ENCODE results near the gene SMARCC2.
A peak's percentile ranks its signal among the peaks of the same experiment; 100 is the strongest.

The SMARCC2 gene

DNA sequence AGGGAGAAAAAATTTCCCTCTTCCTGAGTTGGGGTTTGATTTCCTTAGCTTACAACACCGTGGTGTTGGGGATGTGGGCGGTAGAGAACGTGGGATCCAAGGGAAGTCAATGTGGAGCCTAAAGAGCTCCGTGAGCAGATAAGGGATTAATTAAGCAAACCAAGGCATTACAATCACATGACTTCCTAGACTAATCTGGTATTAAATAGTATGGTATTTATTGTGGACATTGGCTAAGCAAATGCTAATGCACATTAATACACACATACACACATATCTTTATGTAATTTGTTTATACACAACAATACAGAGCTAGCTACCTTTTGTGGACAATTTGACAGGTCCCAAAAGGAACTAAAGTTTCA is 33.2 kb upstream of the SMARCC2 start:
- H3K36me3 ChIP-seq (replicated peaks; ENCODE audit: insufficient read depth, low read length), result no peaks in the 10 kb centered on the region
- H3K27ac ChIP-seq (ENCODE audit: low read length), result peak overlapping the region; percentile 65; the same call in 1 of the 2 replicates
- peak overlapping the region; percentile 98 for H3K4me2 ChIP-seq (ENCODE audit: low read depth, low read length)
- H3K9me3 ChIP-seq (replicated peaks; ENCODE audit: insufficient read depth, low read length), result no peaks in the 10 kb centered on the region
- no peaks in the 10 kb centered on the region for H3K9me2 ChIP-seq (replicated peaks; ENCODE audit: insufficient read depth, low read length)
- H3K4me3 ChIP-seq (ENCODE audit: low read length), result peak overlapping the region; percentile 94
- no peak for DNase-seq
- peak overlapping the region; percentile 93 for H3K9ac ChIP-seq (ENCODE audit: low read length)
- peak overlapping the region; percentile 25 for H2AFZ ChIP-seq (ENCODE audit: low read length)
- no peaks in the 10 kb centered on the region for H3K27me3 ChIP-seq (replicated peaks; ENCODE audit: insufficient read depth, low read length)
- TF ChIP-seq EZH2phosphoT487 (IDR thresholded peaks at IDR 0.05; ENCODE audit: low read length) (no peak), EZH2 (optimal IDR thresholded peaks at IDR 0.05; ENCODE audit: low read depth, low read length) (no peak)
- TF ChIP-seq, protein P1, sequence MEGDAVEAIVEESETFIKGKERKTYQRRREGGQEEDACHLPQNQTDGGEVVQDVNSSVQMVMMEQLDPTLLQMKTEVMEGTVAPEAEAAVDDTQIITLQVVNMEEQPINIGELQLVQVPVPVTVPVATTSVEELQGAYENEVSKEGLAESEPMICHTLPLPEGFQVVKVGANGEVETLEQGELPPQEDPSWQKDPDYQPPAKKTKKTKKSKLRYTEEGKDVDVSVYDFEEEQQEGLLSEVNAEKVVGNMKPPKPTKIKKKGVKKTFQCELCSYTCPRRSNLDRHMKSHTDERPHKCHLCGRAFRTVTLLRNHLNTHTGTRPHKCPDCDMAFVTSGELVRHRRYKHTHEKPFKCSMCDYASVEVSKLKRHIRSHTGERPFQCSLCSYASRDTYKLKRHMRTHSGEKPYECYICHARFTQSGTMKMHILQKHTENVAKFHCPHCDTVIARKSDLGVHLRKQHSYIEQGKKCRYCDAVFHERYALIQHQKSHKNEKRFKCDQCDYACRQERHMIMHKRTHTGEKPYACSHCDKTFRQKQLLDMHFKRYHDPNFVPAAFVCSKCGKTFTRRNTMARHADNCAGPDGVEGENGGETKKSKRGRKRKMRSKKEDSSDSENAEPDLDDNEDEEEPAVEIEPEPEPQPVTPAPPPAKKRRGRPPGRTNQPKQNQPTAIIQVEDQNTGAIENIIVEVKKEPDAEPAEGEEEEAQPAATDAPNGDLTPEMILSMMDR (IDR thresholded peaks at IDR 0.05; ENCODE audit: low read length), result no peak
- H4K20me1 ChIP-seq (ENCODE audit: insufficient read depth, low read length), result no peaks in the 10 kb centered on the region
- peaks cover 18% of the 10 kb centered on the region for H3F3A ChIP-seq (ENCODE audit: insufficient read depth, low read length)
- H3K4me1 ChIP-seq (ENCODE audit: low read length), result peaks cover 9% of the 10 kb centered on the region; the same call in 1 of the 2 replicates
- peaks cover 35% of the 10 kb centered on the region for H3K79me2 ChIP-seq (ENCODE audit: low read length)

DNA sequence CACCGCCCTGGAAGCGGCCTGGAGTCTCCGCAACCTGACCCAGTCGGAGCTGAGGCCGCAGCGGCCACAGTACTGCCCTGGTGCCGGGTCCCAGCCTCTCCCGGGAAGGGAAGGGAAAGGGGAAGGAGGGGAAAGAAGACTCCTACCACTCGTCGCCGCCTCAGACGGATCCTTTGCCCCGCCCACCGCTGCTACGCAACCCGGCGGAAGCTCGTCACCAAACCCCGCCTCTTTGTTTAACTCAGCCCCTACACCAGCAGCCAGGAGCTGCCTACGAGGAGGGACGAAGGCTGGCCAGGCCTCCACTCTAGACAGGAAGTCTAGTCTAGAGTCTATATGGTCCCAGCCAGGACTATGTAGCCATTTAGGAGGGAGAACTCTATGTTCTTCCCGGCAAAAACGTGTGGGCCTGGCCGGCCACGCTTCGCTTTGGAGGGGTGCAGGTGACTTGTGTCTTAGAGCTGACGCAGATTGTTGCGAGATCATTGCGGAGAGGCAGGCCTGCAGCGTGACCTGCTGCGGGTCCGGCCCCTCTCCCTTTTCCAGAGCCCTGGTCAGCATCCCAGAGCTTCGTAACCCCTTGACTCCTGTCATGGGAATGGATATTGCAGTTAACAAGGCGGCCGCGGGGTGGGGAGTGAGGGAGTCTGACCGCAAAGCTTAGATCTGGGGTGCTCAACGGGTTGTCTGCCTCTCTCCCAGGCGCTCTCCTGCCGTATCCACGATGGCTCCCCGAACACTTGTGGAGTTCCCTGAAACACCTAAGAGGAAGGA is 32.7 kb upstream of the SMARCC2 start, which contains the start of gene RNF41:
Gene RNF41, minus strand, starts transcription at position 166 of the 774 bp plus-strand sequence. CDS start 7,875 bp downstream, outside the sequence.
- Histone ChIP-seq H3K4me1 (ENCODE audit: low read length) (peaks cover 9% of the 10 kb centered on the region; the same call in 1 of the 2 replicates), H3K27me3 (replicated peaks; ENCODE audit: insufficient read depth, low read length) (no peaks in the 10 kb centered on the region), H3K4me2 (ENCODE audit: low read depth, low read length) (peak within 1 kb of the TSS; percentile 98), H3K36me3 (replicated peaks; ENCODE audit: insufficient read depth, low read length) (no peaks in the 10 kb centered on the region), H4K20me1 (ENCODE audit: insufficient read depth, low read length) (no peaks in the 10 kb centered on the region), H3K9me2 (replicated peaks; ENCODE audit: insufficient read depth, low read length) (no peaks in the 10 kb centered on the region), H2AFZ (ENCODE audit: low read length) (peak within 1 kb of the TSS; percentile 94), H3F3A (ENCODE audit: insufficient read depth, low read length) (peaks cover 18% of the 10 kb centered on the region), H3K9ac (ENCODE audit: low read length) (peak within 1 kb of the TSS; percentile 93), H3K79me2 (ENCODE audit: low read length) (peaks cover 36% of the 10 kb centered on the region), H3K4me3 (ENCODE audit: low read length) (peak within 1 kb of the TSS; percentile 94), H3K27ac (ENCODE audit: low read length) (peak within 1 kb of the TSS; percentile 65), H3K9me3 (replicated peaks; ENCODE audit: insufficient read depth, low read length) (no peaks in the 10 kb centered on the region)
- TF ChIP-seq EZH2 (optimal IDR thresholded peaks at IDR 0.05; ENCODE audit: low read depth, low read length) (no peak), EZH2phosphoT487 (IDR thresholded peaks at IDR 0.05; ENCODE audit: low read length) (no peak)
- TF ChIP-seq, protein P1 (IDR thresholded peaks at IDR 0.05; ENCODE audit: low read length), result no peak
- peak; percentile 96 for DNase-seq

- DNase-seq, result no peak
- H3K9me3 ChIP-seq (replicated peaks; ENCODE audit: insufficient read depth, low read length), result no peaks in the 10 kb centered on the region
- H3K4me3 ChIP-seq (ENCODE audit: low read length), result peak overlapping the region; percentile 94
- peak overlapping the region; percentile 98 for H3K4me2 ChIP-seq (ENCODE audit: low read depth, low read length)
- peak overlapping the region; percentile 65; the same call in 1 of the 2 replicates for H3K27ac ChIP-seq (ENCODE audit: low read length)
- H4K20me1 ChIP-seq (ENCODE audit: insufficient read depth, low read length), result no peaks in the 10 kb centered on the region
- TF ChIP-seq, protein P1 (IDR thresholded peaks at IDR 0.05; ENCODE audit: low read length), result no peak
- TF ChIP-seq EZH2 (optimal IDR thresholded peaks at IDR 0.05; ENCODE audit: low read depth, low read length), result no peak
- no peak for TF ChIP-seq EZH2phosphoT487 (IDR thresholded peaks at IDR 0.05; ENCODE audit: low read length)
- peaks cover 18% of the 10 kb centered on the region for H3F3A ChIP-seq (ENCODE audit: insufficient read depth, low read length)
- H2AFZ ChIP-seq (ENCODE audit: low read length), result peak overlapping the region; percentile 94
- H3K4me1 ChIP-seq (ENCODE audit: low read length), result peaks cover 9% of the 10 kb centered on the region; the same call in 1 of the 2 replicates
- H3K79me2 ChIP-seq (ENCODE audit: low read length), result peaks cover 39% of the 10 kb centered on the region
- H3K9ac ChIP-seq (ENCODE audit: low read length), result peak overlapping the region; percentile 93
- no peaks in the 10 kb centered on the region for H3K36me3 ChIP-seq (replicated peaks; ENCODE audit: insufficient read depth, low read length)
- H3K27me3 ChIP-seq (replicated peaks; ENCODE audit: insufficient read depth, low read length), result no peaks in the 10 kb centered on the region
- H3K9me2 ChIP-seq (replicated peaks; ENCODE audit: insufficient read depth, low read length), result no peaks in the 10 kb centered on the region
Observed at GRCh38 chr12:56221232-56221756, 32.0 kb upstream of the SMARCC2 start.

All from MM.1S (cell line).